Panc1 (cell line): ENCODE results near the gene CTSD. TPM values are rescaled to one million over a fixed set of nuclear protein-coding genes. Genes with fewer than 3 reads are reported as not detected.
A peak's percentile ranks its signal among the peaks of the same experiment; 100 is the strongest.

Experiments
- ATAC-seq: fragments of 200-7000 bp; cut with Tn5 transposase; 2 replicates; pipeline ENCODE4 v1.9.1; 2020; ENCODE audit warnings: mild to moderate bottlenecking, moderate library complexity
- BruUV-seq: library from RNA; stranded (reverse); fragments of 400-500 nt; replicated peaks from 2 replicates; lab custom pipeline; 2021; lab: Mats Ljungman, UMichigan
- CTCF ChIA-PET: fragments of 300-600 bp; sonication (Branson Sonifier 250); formaldehyde crosslinking; loops from one replicate; lab custom pipeline; 2022; ENCODE audit warnings: antibody characterized with exemption; lab: Charles Lee
- POLR2A ChIA-PET: fragments of 300-600 bp; sonication (Branson Sonifier 250); formaldehyde crosslinking; loops from one replicate; lab custom pipeline; 2022; ENCODE audit warnings: antibody characterized with exemption; lab: Charles Lee
- DNase-seq: peaks from one replicate; pipeline ENCODE4 v3.0.0-alpha.2; 2010; ENCODE audit warnings: low read depth, low spot score
- H3K27ac ChIP-seq: 2 replicates; pipeline ENCODE4 v1.5.1; 2011; ENCODE audit warnings: mild to moderate bottlenecking, low read length, inconsistent platforms
- H3K27me3 ChIP-seq: fragments of 200-500 bp; sonication (Bioruptor generic); 2 replicates; pipeline ENCODE4 v1.6.0; 2014; ENCODE audit warnings: low read length, inconsistent platforms; ENCODE audit not compliant: control insufficient read depth, insufficient read depth
- H3K36me3 ChIP-seq: fragments of 200-500 bp; sonication (Bioruptor generic); 2 replicates; pipeline ENCODE4 v1.5.1; 2014; ENCODE audit warnings: inconsistent platforms, mild to moderate bottlenecking, low read length, moderate library complexity; ENCODE audit not compliant: control insufficient read depth, insufficient read depth
- H3K4me1 ChIP-seq: 2 replicates; pipeline ENCODE4 v1.5.1; 2011; ENCODE audit warnings: inconsistent platforms, mild to moderate bottlenecking, low read length, moderate library complexity; ENCODE audit not compliant: control insufficient read depth, insufficient read depth
- H3K4me3 ChIP-seq, 2 experiments: 2 replicates each; pipeline ENCODE4 v1.5.1; 2011 to 2012; ENCODE audit warnings: low read depth in 2 of 2, low read length in 2 of 2, mild to moderate bottlenecking in 2 of 2, inconsistent platforms in 1 of 2, moderate library complexity in 1 of 2
- H3K9me3 ChIP-seq: fragments of 200-500 bp; sonication (Bioruptor generic); 2 replicates; pipeline ENCODE4 v1.5.1; 2014; ENCODE audit warnings: low read depth, mild to moderate bottlenecking, inconsistent platforms, low read length, moderate library complexity; ENCODE audit not compliant: control insufficient read depth, insufficient read depth
- CTCF ChIP-seq: fragments of 450-650 bp; IDR thresholded peaks from 2 replicates; pipeline ENCODE4 v1.5.1; 2017; ENCODE audit warnings: mild to moderate bottlenecking
- POLR2AphosphoS5 ChIP-seq: IDR thresholded peaks from 2 replicates; pipeline ENCODE4 v1.6.1; 2012; ENCODE audit warnings: mild to moderate bottlenecking, low read depth, low read length, moderate library complexity
- REST ChIP-seq, 2 experiments: IDR thresholded peaks; 2 replicates each; pipeline ENCODE4 v1.6.1; 2011 to 2012; ENCODE audit warnings: low read depth in 2 of 2, control low read depth in 1 of 2, low read length in 1 of 2, mild to moderate bottlenecking in 1 of 2, moderate library complexity in 1 of 2; ENCODE audit not compliant: insufficient read depth in 1 of 2
- SIN3A ChIP-seq: IDR thresholded peaks from 2 replicates; pipeline ENCODE4 v1.6.1; 2012; ENCODE audit warnings: low read depth, mild to moderate bottlenecking, low read length, moderate library complexity, borderline replicate concordance; ENCODE audit not compliant: insufficient read depth
- TCF7L2 ChIP-seq: IDR thresholded peaks from 2 replicates; pipeline ENCODE4 v1.6.1; 2011; ENCODE audit warnings: mild to moderate bottlenecking, low read depth, low read length, inconsistent platforms
- in situ Hi-C: cut with HindIII; loops from 2 replicates; pipeline ENCODE4 v1.10.0; 2016; ENCODE audit warnings: low sequenced_read_pairs, low pct_unique_long_range_greater_than_20kb
- intact Hi-C: fragments of 100-400 bp; cut with micrococcal nuclease; formaldehyde crosslinking; loops from one replicate; pipeline ENCODE4 v1.10.0; 2022; ENCODE audit not compliant: unreplicated experiment
- total RNA-seq: library from RNA; stranded (reverse); gene quantifications from one replicate; pipeline ENCODE4 v1.2.1, GENCODE V29; 2021; ENCODE audit not compliant: unreplicated experiment

The CTSD gene
- total RNA-seq, 1 experiment from 2014 or later: 1,813 TPM

- intact Hi-C loops (no loop called here), in situ Hi-C loops (no loop called here)
- no TSS peak for BruUV-seq
Observed at GRCh38 chr11:1754376-1755150, 9.2 kb downstream of the CTSD start.

GRCh38 chr11:1753929-1754305 is 9.8 kb downstream of the CTSD start:
- ATAC-seq (no peak), DNase-seq (no peak)
- ChIA-PET CTCF (no interaction called here), POLR2A (no interaction called here)
- no TSS peak for BruUV-seq
- Histone ChIP-seq H3K36me3 (peaks cover 3% of the 10 kb centered on the region; the same call in 1 of the 2 replicates), H3K27ac (no peak overlapping the region), H3K4me3 (no peak overlapping the region), H3K27me3 (no peaks in the 10 kb centered on the region), H3K9me3 (no peaks in the 10 kb centered on the region), H3K4me1 (peaks cover 77% of the 10 kb centered on the region)
- in situ Hi-C loops (no loop called here), intact Hi-C loops (no loop called here)
- TF ChIP-seq POLR2AphosphoS5 (no peak), TCF7L2 (no peak), CTCF (no peak), REST (IDR thresholded peaks at IDR 0.05; ENCODE audit: insufficient read depth in 1 of 2, low read depth in 2 of 2, low read length in 1 of 2) (no peak), SIN3A (no peak)

More at GRCh38 chr11:1754376-1755150, 9.2 kb downstream of the CTSD start:
- Histone ChIP-seq H3K27me3 (no peaks in the 10 kb centered on the region), H3K4me1 (peaks cover 81% of the 10 kb centered on the region), H3K9me3 (no peaks in the 10 kb centered on the region), H3K4me3 (no peak overlapping the region), H3K27ac (0 out of 2 replicates have a peak overlapping the region, but pooled peaks have one; percentile 13), H3K36me3 (peaks cover 3% of the 10 kb centered on the region; the same call in 1 of the 2 replicates)
- TF ChIP-seq TCF7L2 (no peak), SIN3A (no peak), POLR2AphosphoS5 (peak; percentile 5; the same call in 1 of the 2 replicates), CTCF (no peak), REST (IDR thresholded peaks at IDR 0.05; ENCODE audit: insufficient read depth in 1 of 2, low read depth in 2 of 2, low read length in 1 of 2) (no peak)
- POLR2A ChIA-PET: no interaction called here
- ATAC-seq: no peak
- CTCF ChIA-PET: no interaction called here
- DNase-seq: no peak
